GM19455 (cell line): ENCODE data around the gene CCDC63.
A peak's percentile ranks its signal among the peaks of the same experiment; 100 is the strongest.

Source experiments
- ATAC-seq: cut with Tn5 transposase; IDR thresholded peaks from one replicate; pipeline ENCODE4 v1.9.1; 2021; ENCODE audit not compliant: unreplicated experiment

CCDC63 gene

DNA sequence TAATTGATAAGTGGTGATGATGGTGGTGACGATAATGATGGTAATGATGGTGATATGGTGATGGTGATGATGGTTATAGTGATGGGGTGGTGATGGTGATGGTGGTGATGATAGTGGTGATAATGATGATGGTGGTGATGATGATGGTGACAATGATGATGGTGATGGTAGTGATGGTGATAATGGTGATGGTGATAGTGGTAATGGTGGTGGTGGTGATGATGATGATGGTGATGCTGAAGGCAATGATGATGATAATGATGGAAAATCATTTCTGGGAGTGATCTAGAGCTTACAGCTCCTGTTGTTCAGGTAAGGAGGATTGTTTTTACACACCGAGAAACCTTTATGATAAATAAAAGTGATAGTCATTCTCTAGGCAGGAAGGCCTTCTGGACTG is 33.9 kb downstream of the CCDC63 start:
- no peak for ATAC-seq

GRCh38 chr12:110883251-110883650 is 36.5 kb downstream of the CCDC63 start:
- ATAC-seq = no peak

GRCh38 chr12:110885152-110885840 is 38.5 kb downstream of the CCDC63 start:
- ATAC-seq = no peak

- ATAC-seq = no peak
Observed at GRCh38 chr12:110888256-110888991, 41.6 kb downstream of the CCDC63 start.

GRCh38 chr12:110889361-110889760 is 42.6 kb downstream of the CCDC63 start:
- ATAC-seq = no peak

GRCh38 chr12:110893956-110894355 is 47.2 kb downstream of the CCDC63 start:
- ATAC-seq = no peak

DNA sequence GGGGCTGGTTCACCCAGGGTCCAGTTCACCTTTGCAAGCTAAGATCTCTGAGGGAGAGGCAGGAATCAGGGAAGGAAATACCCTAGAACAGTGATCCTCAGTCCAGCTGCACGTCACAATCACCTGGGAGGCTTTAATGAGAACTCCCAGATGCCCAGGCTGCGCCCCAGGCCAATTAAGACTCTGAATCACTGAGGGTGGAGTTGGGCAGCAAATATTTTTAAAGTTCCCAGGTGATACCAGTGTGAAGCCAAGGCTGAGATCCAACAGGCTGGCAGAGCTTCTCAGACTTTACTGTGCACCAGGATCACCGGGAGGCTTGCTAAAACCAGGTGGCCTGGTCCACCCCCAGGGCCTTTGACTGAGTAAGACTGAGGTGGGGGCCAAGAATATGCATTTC is 49.8 kb downstream of the CCDC63 start:
- ATAC-seq = no peak

DNA sequence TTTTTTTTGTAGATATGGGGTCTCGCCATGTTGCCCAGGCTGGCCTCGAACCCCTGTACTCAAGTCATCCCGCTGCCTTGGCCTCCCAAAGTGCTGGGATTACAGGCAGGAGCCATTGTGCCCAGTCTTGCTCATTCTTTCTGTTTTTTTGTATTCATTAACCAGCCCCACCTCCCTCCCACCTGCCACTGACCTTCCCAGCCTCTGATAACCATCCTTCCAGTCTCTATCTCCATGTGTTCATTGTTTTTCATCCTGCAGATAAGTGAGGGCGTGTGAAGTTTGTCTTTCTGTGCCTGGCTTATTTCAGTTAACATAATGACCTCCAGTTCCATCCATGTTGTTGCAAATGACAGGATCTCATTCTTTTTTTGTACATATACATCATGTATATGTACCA is 54.6 kb downstream of the CCDC63 start:
- no peak for ATAC-seq

- no peak for ATAC-seq
Observed at GRCh38 chr12:110903511-110903910, 56.7 kb downstream of the CCDC63 start.

DNA sequence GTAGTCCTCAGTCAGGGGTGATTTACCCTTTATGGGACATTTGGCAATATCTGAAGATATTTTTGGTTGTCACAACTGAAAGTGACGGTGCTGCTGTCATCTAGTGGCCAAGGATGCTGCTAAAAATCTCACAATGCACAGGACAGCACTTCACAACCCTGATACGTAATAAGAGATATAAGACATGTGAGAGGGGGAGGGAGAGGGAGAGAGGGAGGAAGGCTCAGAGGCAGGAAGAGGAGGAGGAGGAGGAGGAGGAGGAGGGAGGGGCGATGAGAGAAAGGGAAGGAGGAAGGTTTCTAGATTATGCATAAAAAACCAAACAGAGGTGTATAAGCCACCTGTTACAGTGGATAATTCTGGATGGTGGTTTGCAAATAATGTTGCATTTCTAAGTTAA is 59.3 kb downstream of the CCDC63 start:
- ATAC-seq = no peak

DNA sequence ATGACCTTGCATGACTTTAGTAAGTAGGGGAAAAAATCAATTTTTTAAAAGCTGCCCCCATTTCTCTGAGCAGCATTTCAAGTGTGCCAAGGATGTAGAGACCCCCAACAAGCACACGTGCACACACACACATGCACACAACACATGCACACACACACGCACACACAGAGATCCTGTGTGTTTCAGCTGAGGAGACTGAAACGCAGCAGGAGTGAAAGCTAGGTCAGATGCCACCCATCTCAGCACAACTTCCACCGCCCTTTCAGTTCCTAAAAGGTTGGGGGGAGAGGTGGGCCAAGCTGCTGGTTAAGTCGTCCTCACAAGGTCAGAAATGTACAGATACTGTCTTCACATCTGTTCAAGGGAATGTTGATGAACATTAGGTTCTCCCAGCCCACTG is 59.7 kb downstream of the CCDC63 start:
- ATAC-seq = no peak

DNA sequence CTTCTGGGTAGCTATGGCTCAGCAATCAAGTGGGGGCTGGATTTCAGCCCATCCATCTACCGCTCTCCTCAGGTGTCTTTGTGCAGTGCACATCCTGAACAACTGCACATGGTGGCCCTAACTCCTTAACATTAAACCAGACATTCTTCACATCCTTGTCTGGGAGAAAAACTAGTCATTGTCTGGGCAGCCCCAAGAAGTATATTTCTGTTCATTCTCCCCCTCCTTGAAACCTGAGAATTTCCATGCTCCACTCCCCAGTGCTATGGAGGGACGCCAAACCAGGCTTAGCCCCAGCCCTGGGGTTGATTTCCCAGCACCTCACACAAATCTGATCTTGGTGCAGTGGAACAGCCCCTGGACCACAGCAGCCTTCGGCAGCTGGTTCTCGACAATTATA is 60.2 kb downstream of the CCDC63 start:
- ATAC-seq = no peak

- no peak for ATAC-seq
Observed at GRCh38 chr12:110907583-110907982, 60.8 kb downstream of the CCDC63 start.

DNA sequence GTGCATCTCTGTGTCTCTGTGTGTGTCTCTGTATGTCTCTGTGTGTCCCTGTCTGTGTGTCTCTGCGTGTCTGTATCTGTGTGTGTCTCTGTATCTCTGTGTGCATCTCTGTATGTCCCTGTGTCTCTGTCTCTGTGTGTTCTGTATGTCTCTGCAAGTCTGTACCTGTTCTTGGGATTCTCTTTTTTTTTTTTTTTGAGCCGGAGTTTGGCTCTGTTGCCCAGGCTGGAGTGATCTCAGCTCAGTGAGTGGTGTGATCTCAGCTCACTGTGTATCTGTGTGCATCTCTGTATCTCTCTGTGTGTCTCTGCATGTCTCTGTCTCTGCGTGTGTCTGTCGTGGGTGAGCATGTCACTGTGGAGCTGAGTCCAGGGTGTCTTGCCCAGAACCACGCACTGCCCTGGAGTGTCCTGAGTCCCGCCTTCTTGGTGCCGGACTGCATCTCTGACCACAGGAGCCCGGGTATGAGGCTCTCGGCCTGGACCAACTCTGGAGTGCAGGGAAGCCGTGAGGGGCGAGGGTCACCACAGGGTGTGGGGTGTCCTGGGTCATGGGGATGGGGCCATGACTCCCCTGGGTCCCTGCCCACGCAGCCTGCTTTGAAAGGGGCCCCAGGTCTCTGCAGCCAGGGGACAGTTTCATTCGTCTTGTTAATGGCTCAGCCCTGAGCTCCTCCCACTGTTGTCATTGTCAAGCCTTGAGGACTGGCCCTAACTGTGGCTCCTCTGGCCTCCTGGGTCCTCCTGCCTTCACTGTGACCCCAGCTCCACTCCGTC is 61.8 kb downstream of the CCDC63 start:
- ATAC-seq = no peak

DNA sequence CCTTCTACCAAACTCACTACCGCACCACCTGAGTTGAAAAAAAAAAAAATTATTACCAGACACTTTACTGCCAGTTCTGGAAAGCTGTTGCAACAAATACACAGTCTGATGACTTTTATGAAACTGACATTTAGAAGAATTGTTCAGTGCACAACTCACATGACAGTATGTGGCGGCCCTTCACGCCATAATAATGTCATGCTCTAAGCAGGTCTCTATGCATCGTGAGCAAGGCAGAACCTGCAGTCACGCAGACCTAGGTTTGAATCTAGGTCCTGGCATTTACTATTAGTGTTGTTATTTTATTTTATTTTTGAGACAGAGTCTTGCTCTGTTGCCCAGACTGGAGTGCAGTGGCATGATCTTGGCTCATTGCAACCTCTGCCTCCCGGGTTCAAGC is 65.5 kb downstream of the CCDC63 start:
- ATAC-seq = no peak

- ATAC-seq = peak; percentile 97
Observed at GRCh38 chr12:110913119-110914056, 66.6 kb downstream of the CCDC63 start.

DNA sequence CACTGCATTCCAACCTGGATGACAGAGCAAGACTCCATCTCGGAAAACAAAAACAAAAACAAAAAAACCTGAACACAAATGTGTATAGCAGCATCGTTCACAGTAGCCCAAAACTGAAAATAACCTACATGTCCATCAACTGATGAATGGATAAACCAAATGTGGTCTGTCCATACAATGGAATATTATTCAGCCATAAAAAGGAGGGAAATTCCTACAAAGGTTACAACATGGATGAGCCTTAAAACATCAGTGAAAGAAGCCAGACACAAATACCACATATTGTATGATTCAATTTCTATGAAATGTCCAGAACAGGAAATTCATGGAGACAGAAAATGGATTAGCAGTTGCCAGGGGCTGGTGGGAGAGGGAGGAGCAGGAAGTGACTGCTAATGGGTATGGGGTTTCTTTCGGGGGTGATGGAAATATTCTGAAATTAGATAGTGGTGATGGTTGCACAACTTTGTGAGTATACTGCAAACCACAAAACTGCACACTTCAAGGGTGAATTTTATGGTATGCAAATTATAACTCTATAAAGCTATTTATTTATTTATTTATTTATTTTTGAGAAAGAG is 69.6 kb downstream of the CCDC63 start:
- no peak for ATAC-seq

GRCh38 chr12:110917467-110917866 is 70.7 kb downstream of the CCDC63 start:
- no peak for ATAC-seq

DNA sequence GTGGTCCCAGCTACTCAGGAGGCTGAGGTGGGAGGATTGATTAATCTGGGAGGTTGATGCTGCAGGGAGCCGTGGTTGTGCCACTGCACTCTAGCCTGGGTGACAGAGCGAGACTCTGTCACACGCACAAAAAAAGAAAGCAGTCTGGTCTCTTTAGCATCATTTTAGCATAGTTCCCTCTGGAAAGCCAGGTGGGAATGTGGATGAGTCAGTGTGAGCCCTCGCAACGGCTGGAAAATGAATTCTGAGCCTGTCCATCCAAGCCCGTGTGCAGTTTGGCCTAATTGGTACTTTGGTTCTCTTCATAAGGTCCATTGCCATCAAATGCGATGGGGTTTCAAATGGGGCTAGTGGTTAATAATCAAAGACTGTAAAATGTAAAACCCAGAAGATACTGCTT is 71.2 kb downstream of the CCDC63 start:
- ATAC-seq = no peak

DNA sequence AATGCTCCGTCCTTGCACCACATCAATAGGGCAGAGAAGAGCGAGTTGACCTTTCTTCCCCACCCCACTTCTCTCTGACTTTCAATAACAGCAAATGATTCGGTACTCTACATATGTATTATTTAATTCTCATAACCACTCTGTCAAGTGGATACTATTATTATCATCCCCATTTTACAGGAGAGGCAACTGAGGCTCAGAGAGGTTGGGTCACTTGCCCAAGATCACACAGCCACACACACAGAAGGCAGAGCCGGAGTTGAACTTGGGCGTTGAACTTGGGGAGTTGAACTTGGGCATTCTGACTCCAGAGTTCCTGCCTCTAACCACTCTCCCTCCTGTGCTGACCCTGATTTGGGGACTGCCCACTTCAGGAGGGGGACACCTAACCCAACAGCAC is 72.9 kb downstream of the CCDC63 start:
- ATAC-seq = no peak
